Measurements from ENCODE around the gene PTTG1IP.

- TF ChIP-seq CTCF (IDR thresholded peaks at IDR 0.05) (no peak), POLR2A (IDR thresholded peaks at IDR 0.05) (no peak)
Measured at GRCh38 chr21:44920694-44921604, 47.5 kb upstream of the PTTG1IP start, which contains the start of gene ITGB2.

Measured in uterus (tissue), 2 donors.